NCI-H446 treated with DMSO at 0.1 percent for 48 hours (cell line): ENCODE measurements around the gene TUBA1C.

ENCODE experiments used
- DNase-seq: peaks from one replicate; lab custom pipeline; 2025; lab: John Stamatoyannopoulos, UW

TUBA1C gene

GRCh38 chr12:49283541-49284429 lies 18.9 kb downstream of the TUBA1C start:
- no peak for DNase-seq

- DNase-seq, result no peak
These were observed 19.8 kb downstream of the TUBA1C start for GRCh38 chr12:49284672-49285071.

- no peak for DNase-seq
These were observed 23.0 kb downstream of the TUBA1C start for GRCh38 chr12:49287876-49288275.

- DNase-seq, result peak; percentile 9
These were observed 23.6 kb downstream of the TUBA1C start for GRCh38 chr12:49288412-49288853.

GRCh38 chr12:49288922-49289555 lies 24.2 kb downstream of the TUBA1C start:
- no peak for DNase-seq

GRCh38 chr12:49292729-49293055 lies 27.8 kb downstream of the TUBA1C start:
- peak; percentile 86 for DNase-seq

- peak; percentile 92 for DNase-seq
These were observed 28.4 kb downstream of the TUBA1C start for GRCh38 chr12:49293056-49293956.

- no peak for DNase-seq
These were observed 29.4 kb downstream of the TUBA1C start for GRCh38 chr12:49294086-49294803.

- no peak for DNase-seq
These were observed 29.9 kb downstream of the TUBA1C start for GRCh38 chr12:49294804-49295081.

- no peak for DNase-seq
These were observed 30.4 kb downstream of the TUBA1C start, which contains the start of gene PRPH for GRCh38 chr12:49295082-49295936. Gene PRPH (plus strand): TSS chr12:49295147. CDS start chr12:49295201, 54 bp downstream.

- DNase-seq, result no peak
These were observed 31.4 kb downstream of the TUBA1C start for GRCh38 chr12:49296034-49296835.

GRCh38 chr12:49296836-49297694 lies 32.2 kb downstream of the TUBA1C start:
- no peak for DNase-seq

GRCh38 chr12:49297695-49298060 lies 32.8 kb downstream of the TUBA1C start:
- no peak for DNase-seq

- no peak for DNase-seq
These were observed 33.3 kb downstream of the TUBA1C start for GRCh38 chr12:49298160-49298559.

GRCh38 chr12:49301760-49302159 lies 36.9 kb downstream of the TUBA1C start:
- no peak for DNase-seq

- DNase-seq, result no peak
These were observed 39.3 kb downstream of the TUBA1C start for GRCh38 chr12:49304161-49304560.

- no peak for DNase-seq
These were observed 41.1 kb downstream of the TUBA1C start for GRCh38 chr12:49305762-49306510.

GRCh38 chr12:49309386-49309785 lies 44.5 kb downstream of the TUBA1C start:
- DNase-seq, result no peak
